A549 (cell line): ENCODE results near the gene SLCO3A1. TPM values are rescaled to one million over a fixed set of nuclear protein-coding genes. Genes with fewer than 3 reads are reported as not detected.

Source experiments
- ATAC-seq, 2 experiments: fragments of 200-7000 bp in 1 of 2; fragments of >200 bp in 1 of 2; cut with Nextera tagmentation in 1 of 2; cut with Tn5 transposase in 1 of 2; 3 replicates each; pipeline versions ENCODE4 v1.8.0 to v1.9.1; 2018 to 2020; ENCODE audit warnings: mild to moderate bottlenecking in 1 of 2, moderate library complexity in 1 of 2
- CTCF ChIA-PET: fragments of 300-600 bp; sonication (Branson Sonifier 250); formaldehyde crosslinking; extraction: SDS; loops from one replicate; lab custom pipeline; 2021; ENCODE audit warnings: antibody characterized with exemption, inconsistent platforms; lab: Yijun Ruan, JAX
- POLR2A ChIA-PET: fragments of 350-600 bp; formaldehyde crosslinking; extraction: SDS; loops from one replicate; lab custom pipeline; 2021; ENCODE audit warnings: antibody characterized with exemption, inconsistent platforms; lab: Yijun Ruan, JAX
- DNase-seq, 2 experiments: peaks; one replicate each; pipeline versions ENCODE4 v3.0.0 to v3.0.0-alpha.2; 2011 to 2016; ENCODE audit warnings: low read depth in 1 of 2, low spot score in 1 of 2
- FAIRE-seq: peaks from 2 replicates; lab custom pipeline; 2011; peaks lifted over from hg19 to GRCh38; lab: Jason Lieb, UNC
- H3K27ac ChIP-seq, 2 experiments: fragments of >200 bp; sonication (Bioruptor Twin); formaldehyde crosslinking; 3 replicates each; pipeline ENCODE4 v1.5.1; 2016 to 2017
- H3K4me1 ChIP-seq: fragments of >200 bp; sonication (Bioruptor Twin); formaldehyde crosslinking; 3 replicates; pipeline ENCODE4 v1.6.1; 2016
- H3K4me2 ChIP-seq: fragments of >200 bp; sonication (Bioruptor Twin); formaldehyde crosslinking; 3 replicates; pipeline ENCODE4 v1.6.1; 2016
- H3K4me3 ChIP-seq: fragments of >200 bp; sonication (Bioruptor Twin); formaldehyde crosslinking; 3 replicates; pipeline ENCODE4 v1.5.1; 2016
- H3K9me3 ChIP-seq: fragments of >200 bp; sonication (Bioruptor Twin); formaldehyde crosslinking; 3 replicates; pipeline ENCODE4 v1.6.1; 2016
- CEBPB ChIP-seq, 2 experiments: fragments of >200 bp in 1 of 2; sonication (Bioruptor Twin) in 1 of 2; formaldehyde crosslinking in 1 of 2; IDR thresholded peaks; 2 replicates each; pipeline ENCODE4 v1.6.1; 2012 to 2016
- CHD4 ChIP-seq: fragments of 200-600 bp; sonication (generic); IDR thresholded peaks from 2 replicates; pipeline ENCODE4 v1.6.1; 2016; ENCODE audit warnings: antibody characterized with exemption, mild to moderate bottlenecking, borderline replicate concordance
- CTCF ChIP-seq: fragments of >200 bp; sonication (Bioruptor Twin); formaldehyde crosslinking; IDR thresholded peaks from 3 replicates; pipeline ENCODE4 v1.5.1; 2016
- FOSB ChIP-seq: fragments of 250-450 bp; sonication (Bioruptor Pico); IDR thresholded peaks from 2 replicates; pipeline ENCODE4 v1.5.0; 2020; ENCODE audit warnings: mild to moderate bottlenecking, moderate library complexity
- HEYL ChIP-seq: fragments of 250-450 bp; sonication (Bioruptor Pico); IDR thresholded peaks from 2 replicates; pipeline ENCODE4 v1.8.0; 2021; ENCODE audit warnings: mild to moderate bottlenecking, moderate library complexity
- HOXB13 ChIP-seq: fragments of 250-450 bp; sonication (Bioruptor Pico); IDR thresholded peaks from 2 replicates; pipeline ENCODE4 v1.5.0; 2020; ENCODE audit warnings: low read depth, mild to moderate bottlenecking, moderate library complexity
- NPAS2 ChIP-seq: fragments of 250-450 bp; sonication (Bioruptor Pico); IDR thresholded peaks from 2 replicates; pipeline ENCODE4 v1.8.0; 2022; ENCODE audit warnings: mild to moderate bottlenecking, moderate library complexity, borderline replicate concordance
- POLR2A ChIP-seq: IDR thresholded peaks from 2 replicates; pipeline ENCODE4 v1.6.1; 2012; ENCODE audit warnings: mild to moderate bottlenecking, low read length
- POLR2AphosphoS2 ChIP-seq: conservative IDR thresholded peaks from 2 replicates; pipeline ENCODE4 v1.6.1; 2012; ENCODE audit warnings: low read length, improper control_type of control experiment, inconsistent platforms
- RCOR1 ChIP-seq: fragments of 150-350 bp; IDR thresholded peaks from 2 replicates; pipeline ENCODE4 v1.6.1; 2014; ENCODE audit warnings: antibody characterized with exemption, low read length, low read depth
- RFX5 ChIP-seq: fragments of 450-650 bp; IDR thresholded peaks from 2 replicates; pipeline ENCODE4 v1.7.1; 2014; ENCODE audit warnings: antibody characterized with exemption, mild to moderate bottlenecking, moderate library complexity
- SMC3 ChIP-seq: fragments of >200 bp; sonication (Bioruptor Twin); formaldehyde crosslinking; IDR thresholded peaks from 3 replicates; pipeline ENCODE4 v1.6.1; 2018; ENCODE audit warnings: inconsistent platforms
- SREBF2 ChIP-seq: fragments of 450-650 bp; IDR thresholded peaks from 2 replicates; pipeline ENCODE4 v1.6.1; 2014; ENCODE audit warnings: mild to moderate bottlenecking, moderate library complexity
- ZNF302 ChIP-seq: fragments of 250-450 bp; sonication (Bioruptor Pico); IDR thresholded peaks from 2 replicates; pipeline ENCODE4 v1.9.0; 2021; ENCODE audit warnings: inconsistent platforms, mild to moderate bottlenecking, moderate library complexity
- WGBS: methylation state at CpG from one replicate; pipeline ENCODE4 v1.1.6; 2017; ENCODE audit errors: missing lambda C conversion rate; 5-methylcytosine and 5-hydroxymethylcytosine counted together
- polyA plus RNA-seq, 4 experiments: library from polyadenylated mRNA; depleted of rRNA in 3 of 4; stranded (reverse); fragments of >200 nt; fragmentation: RNase III in 1 of 4; extraction: RNeasy Plus Mini Kit Qiagen cat#74134 plus additional on column Dnase treatment in 1 of 4; gene quantifications; 2 replicates in 3 of 4; 3 replicates in 1 of 4; pipeline ENCODE4 v1.2.3, GENCODE V29; 2011 to 2017
- TF ChIP-seq, protein P1 (sequence below): IDR thresholded peaks from 2 replicates; pipeline ENCODE4 v1.6.1; 2012
- TF ChIP-seq, protein P2 (sequence below): fragments of 250-450 bp; sonication (Bioruptor Pico); IDR thresholded peaks from 2 replicates; pipeline ENCODE4 v1.5.0; 2021; ENCODE audit warnings: mild to moderate bottlenecking, moderate library complexity, borderline replicate concordance
- TF ChIP-seq, protein P3 (sequence below): fragments of >200 bp; sonication (Bioruptor Twin); formaldehyde crosslinking; IDR thresholded peaks from 3 replicates; pipeline ENCODE4 v1.6.1; 2016
- TF ChIP-seq, protein P4 (sequence below): fragments of 450-650 bp; IDR thresholded peaks from 2 replicates; pipeline ENCODE4 v1.6.1; 2014; ENCODE audit warnings: antibody characterized with exemption
- TF ChIP-seq, protein P5 (sequence below): IDR thresholded peaks from 2 replicates; pipeline ENCODE4 v1.6.1; 2012; ENCODE audit warnings: low read depth, borderline replicate concordance

SLCO3A1 gene
- polyA plus RNA-seq, 2 of the 4 experiments (the other 2 are of a cell fraction): 16.8 to 17.0 TPM

DNA sequence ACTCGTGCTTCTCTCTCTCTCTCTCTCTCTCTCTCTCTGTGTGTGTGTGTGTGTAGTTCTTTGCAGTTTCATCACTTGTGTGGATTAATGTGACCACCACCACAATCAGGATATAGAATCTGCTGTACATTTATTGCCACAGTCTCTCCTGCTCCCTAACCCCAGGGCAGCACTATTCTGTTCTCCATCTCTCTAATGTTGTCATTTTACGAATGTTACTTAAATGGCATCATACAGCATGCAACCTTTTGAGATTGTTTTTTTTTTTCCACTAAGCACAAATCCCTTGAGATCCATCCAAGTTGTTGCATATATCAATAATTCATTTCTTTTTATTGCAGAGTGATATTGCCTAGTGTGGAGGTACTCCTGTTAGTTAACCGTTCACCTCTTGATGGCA is 26.9 kb downstream of the SLCO3A1 start (continued):
- TF ChIP-seq POLR2AphosphoS2 (no peak), POLR2A (no peak), NPAS2 (CRISPR knock-in tag) (no peak)
- TF ChIP-seq, protein P1, sequence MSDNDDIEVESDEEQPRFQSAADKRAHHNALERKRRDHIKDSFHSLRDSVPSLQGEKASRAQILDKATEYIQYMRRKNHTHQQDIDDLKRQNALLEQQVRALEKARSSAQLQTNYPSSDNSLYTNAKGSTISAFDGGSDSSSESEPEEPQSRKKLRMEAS: no peak

GRCh38 chr15:91881569-91882297 is 28.2 kb downstream of the SLCO3A1 start:
- CTCF ChIA-PET: interaction anchor here (1.0 to 3.0 kb wide), 3 partner anchors 28 to 100 kb away, joined by 4 to 9 read pairs (median 5); partner anchors contain the start of gene SLCO3A1
- H3K9me3 ChIP-seq: no peaks in the 10 kb centered on the region
- no peak for ATAC-seq
- WGBS: 86% methylated on average over 9 of the region's 9 CpGs
- TF ChIP-seq HOXB13 (CRISPR knock-in tag): no peak
- TF ChIP-seq RFX5: no peak
- no peak for TF ChIP-seq SMC3
- TF ChIP-seq, all 56 proteins: peak for 0
- no peak for FAIRE-seq
- H3K4me2 ChIP-seq: no peak overlapping the region
- H3K4me1 ChIP-seq: no peaks in the 10 kb centered on the region
- POLR2A ChIA-PET: no interaction called here
- no peak for DNase-seq
- H3K4me3 ChIP-seq: no peak overlapping the region
- no peak overlapping the region for H3K27ac ChIP-seq

GRCh38 chr15:91882858-91883586 is 29.5 kb downstream of the SLCO3A1 start:
- ChIA-PET CTCF (interaction anchor here (1.0 to 3.0 kb wide), 2 partner anchors 29 to 99 kb away, joined by 4 to 9 read pairs; partner anchors contain the start of gene SLCO3A1), POLR2A (no interaction called here)
- no peak for ATAC-seq
- FAIRE-seq: no peak
- no peak for TF ChIP-seq RFX5
- TF ChIP-seq, protein P2, sequence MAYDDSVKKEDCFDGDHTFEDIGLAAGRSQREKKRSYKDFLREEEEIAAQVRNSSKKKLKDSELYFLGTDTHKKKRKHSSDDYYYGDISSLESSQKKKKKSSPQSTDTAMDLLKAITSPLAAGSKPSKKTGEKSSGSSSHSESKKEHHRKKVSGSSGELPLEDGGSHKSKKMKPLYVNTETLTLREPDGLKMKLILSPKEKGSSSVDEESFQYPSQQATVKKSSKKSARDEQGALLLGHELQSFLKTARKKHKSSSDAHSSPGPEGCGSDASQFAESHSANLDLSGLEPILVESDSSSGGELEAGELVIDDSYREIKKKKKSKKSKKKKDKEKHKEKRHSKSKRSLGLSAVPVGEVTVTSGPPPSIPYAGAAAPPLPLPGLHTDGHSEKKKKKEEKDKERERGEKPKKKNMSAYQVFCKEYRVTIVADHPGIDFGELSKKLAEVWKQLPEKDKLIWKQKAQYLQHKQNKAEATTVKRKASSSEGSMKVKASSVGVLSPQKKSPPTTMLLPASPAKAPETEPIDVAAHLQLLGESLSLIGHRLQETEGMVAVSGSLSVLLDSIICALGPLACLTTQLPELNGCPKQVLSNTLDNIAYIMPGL: no peak
- no peak for TF ChIP-seq CEBPB (IDR thresholded peaks at IDR 0.05)
- TF ChIP-seq, protein P3, sequence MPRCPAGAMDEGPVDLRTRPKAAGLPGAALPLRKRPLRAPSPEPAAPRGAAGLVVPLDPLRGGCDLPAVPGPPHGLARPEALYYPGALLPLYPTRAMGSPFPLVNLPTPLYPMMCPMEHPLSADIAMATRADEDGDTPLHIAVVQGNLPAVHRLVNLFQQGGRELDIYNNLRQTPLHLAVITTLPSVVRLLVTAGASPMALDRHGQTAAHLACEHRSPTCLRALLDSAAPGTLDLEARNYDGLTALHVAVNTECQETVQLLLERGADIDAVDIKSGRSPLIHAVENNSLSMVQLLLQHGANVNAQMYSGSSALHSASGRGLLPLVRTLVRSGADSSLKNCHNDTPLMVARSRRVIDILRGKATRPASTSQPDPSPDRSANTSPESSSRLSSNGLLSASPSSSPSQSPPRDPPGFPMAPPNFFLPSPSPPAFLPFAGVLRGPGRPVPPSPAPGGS: no peak
- no peak for TF ChIP-seq CHD4
- no peak for TF ChIP-seq FOSB (CRISPR knock-in tag)
- TF ChIP-seq, protein P4, sequence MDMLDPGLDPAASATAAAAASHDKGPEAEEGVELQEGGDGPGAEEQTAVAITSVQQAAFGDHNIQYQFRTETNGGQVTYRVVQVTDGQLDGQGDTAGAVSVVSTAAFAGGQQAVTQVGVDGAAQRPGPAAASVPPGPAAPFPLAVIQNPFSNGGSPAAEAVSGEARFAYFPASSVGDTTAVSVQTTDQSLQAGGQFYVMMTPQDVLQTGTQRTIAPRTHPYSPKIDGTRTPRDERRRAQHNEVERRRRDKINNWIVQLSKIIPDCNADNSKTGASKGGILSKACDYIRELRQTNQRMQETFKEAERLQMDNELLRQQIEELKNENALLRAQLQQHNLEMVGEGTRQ: no peak
- no peak for TF ChIP-seq SREBF2
- no peak for TF ChIP-seq ZNF302 (CRISPR knock-in tag)
- TF ChIP-seq, protein P5, sequence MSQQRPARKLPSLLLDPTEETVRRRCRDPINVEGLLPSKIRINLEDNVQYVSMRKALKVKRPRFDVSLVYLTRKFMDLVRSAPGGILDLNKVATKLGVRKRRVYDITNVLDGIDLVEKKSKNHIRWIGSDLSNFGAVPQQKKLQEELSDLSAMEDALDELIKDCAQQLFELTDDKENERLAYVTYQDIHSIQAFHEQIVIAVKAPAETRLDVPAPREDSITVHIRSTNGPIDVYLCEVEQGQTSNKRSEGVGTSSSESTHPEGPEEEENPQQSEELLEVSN: no peak
- no peak for TF ChIP-seq RCOR1
- TF ChIP-seq HEYL: no peak
- TF ChIP-seq CTCF: no peak
- no peak for DNase-seq
- no peak overlapping the region for H3K4me3 ChIP-seq
- no peaks in the 10 kb centered on the region for H3K9me3 ChIP-seq
- H3K4me2 ChIP-seq: no peak overlapping the region
- H3K4me1 ChIP-seq: no peaks in the 10 kb centered on the region
- whole genome bisulfite sequencing: 82% methylated on average over 8 of the region's 8 CpGs
- H3K27ac ChIP-seq: no peak overlapping the region
